HG02943 (cell line): ENCODE measurements around the gene CLMN.
A peak's percentile ranks its signal among the peaks of the same experiment; 100 is the strongest.

Experiments
- ATAC-seq: cut with Tn5 transposase; IDR thresholded peaks from one replicate; pipeline ENCODE4 v1.9.1; 2021; ENCODE audit warnings: mild to moderate bottlenecking, low read depth, moderate library complexity; ENCODE audit not compliant: unreplicated experiment

Gene CLMN

DNA sequence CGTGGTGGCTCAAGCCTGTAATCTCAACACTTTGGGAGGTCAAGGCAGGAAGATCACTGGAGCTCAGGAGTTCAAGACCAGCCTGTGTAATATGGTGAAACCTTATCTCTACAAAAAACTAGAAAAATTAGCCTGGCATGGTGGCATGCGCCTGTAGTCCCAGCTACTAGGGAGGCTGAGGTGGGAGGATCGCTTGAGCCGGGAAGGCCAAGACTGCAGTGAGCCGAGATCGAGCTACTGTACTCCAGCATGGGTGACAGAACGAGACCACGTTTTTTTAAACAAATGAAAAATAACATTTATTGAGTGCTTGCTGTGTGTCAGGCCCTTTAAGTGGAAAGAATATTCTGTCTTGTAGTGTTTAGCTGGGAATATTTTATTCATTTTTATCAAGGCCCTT, 26.6 kb upstream of the CLMN start:
- no peak for ATAC-seq

DNA sequence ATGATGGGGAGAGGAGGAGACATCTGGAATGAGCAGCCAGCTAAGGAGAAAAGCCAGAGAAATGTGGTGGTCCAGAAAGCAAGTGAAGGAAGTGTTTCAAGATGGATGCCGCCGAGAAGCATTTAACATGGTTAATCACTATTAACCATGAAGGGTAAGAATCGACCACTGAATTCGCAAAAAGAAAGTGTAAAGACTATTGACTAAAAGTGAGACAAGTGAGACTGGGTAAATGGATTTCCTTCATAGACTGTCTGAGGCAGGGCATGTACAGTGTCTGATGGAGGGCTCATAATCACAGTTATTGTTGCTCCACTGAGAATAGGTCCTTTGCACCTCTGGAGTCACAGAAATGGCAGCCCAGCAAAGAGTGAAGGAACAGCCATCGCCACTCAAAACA, 25.3 kb upstream of the CLMN start:
- no peak for ATAC-seq

DNA sequence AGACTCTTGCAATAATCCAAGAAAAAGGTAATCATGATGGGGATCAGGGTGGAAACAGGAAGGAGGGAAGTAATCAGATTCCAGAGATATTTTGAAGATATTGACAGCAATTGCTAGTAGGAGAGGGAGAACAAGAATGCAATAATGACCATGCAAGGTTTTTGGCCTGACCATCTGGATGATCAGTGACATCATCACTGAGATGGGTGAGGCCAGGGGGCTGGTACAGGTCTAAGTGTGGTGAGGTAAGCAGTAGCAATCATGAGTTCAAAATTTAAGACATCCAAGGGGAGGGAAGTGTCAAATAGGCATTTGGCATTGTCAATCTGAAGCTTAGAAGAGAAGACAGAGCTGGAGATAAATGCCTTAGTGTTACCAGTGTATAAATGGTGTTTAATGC, 24.8 kb upstream of the CLMN start:
- ATAC-seq = no peak

DNA sequence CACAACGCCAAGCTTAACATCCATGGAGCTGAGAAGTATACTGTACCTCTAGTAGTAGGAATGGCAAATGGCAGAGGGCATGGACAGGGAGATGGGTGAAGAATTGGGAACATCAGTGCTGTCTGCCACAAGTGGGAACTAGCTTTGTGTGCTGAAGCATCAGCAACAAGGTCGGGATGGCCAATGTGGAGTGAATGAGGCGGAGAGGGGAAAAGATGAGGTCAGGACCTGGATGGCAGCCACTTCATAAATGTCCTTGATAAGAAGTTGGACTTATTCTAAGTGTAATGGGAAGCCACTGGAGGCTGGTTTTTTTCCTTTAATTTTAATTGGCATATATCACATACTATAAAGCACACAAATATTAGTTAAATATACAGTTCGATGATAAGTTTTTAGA, 21.9 kb upstream of the CLMN start:
- no peak for ATAC-seq

DNA sequence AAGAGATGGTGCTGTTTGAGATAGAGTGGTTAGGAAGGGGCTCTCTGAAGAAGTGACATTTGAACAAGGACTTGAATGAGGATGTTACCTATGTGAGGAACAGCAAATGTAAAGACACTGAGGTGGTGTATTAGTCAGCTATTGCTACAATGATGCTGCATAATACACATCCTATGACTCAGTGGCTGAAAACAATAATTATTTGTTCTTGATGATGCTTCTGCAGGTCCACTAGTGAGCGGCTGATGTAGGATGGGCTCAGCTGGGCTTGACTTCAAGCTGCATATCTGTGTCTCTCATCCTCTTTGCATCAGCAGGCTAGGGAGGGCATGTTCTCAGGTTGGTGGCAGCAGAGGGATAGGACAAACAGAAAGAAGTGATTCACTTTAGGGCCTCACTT, 21.4 kb upstream of the CLMN start:
- no peak for ATAC-seq

DNA sequence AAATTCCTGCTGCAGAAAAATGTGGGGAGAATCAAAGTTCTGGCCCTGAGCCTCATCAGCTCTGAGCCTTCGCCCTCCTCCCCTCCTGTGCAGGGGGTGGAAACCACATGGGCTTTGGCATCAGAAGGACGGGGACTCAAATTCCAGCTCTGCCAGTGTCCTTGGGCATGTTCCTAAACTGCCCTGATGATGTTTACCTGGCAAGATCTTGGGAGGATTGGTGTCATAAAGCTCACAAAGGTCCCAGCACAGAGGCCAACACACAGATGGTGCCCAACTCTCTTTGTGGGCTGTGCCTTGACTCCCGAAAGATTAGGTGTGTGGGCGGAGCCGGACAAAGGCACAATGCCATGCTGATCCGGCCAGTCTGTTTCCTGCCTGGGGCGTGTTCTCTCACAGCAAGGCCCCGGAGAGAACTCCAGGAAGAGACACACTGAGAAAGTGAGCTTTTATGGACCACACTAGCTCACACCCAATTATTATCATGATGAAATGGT, 20.5 kb upstream of the CLMN start:
- no peak for ATAC-seq

DNA sequence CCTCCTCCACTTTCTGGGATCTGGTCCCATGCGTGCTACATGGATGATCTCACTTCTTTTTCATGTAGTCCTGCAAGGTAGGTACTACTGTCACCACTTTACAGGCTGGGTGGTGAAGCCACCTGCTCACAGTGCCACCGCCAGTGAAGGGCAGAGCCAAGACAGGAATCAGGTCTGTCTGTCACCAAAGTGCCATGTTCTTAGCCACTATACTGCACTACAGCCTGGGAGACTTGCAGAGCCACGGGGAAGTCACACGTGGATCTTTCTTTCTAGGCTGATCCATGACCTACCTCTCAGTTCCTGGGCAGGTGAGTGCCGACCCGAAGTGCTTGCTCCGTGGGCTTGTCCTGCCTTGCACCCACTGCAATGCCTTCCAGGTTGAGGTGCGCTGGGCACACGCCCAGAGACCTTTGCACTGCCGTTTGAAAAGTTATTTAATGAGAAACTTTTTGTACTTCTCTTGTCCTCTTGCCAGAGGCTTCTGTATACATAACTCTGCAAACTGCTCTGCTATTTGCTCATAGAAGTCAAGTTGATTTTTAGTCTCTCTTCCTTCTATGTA, 19.7 kb upstream of the CLMN start:
- ATAC-seq = no peak

DNA sequence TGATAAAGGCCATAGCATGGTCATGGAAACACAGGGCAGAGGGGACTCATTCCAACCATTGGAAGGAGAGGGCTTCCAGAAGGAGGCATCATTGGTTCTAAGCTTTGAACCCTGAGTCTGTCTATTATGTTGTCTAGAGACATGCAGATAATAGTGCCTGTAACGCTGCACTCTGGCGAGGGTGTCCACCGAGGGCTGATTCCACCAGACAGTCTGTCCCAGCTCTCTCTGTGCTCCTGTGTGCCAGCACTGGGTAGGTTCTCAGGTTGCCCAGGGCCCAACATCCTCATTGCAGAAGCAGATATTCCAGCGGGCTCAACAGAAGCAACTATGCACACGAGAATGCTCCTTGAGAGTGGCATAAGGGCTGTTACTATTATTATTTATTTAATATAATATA, 18.7 kb upstream of the CLMN start:
- ATAC-seq = no peak

DNA sequence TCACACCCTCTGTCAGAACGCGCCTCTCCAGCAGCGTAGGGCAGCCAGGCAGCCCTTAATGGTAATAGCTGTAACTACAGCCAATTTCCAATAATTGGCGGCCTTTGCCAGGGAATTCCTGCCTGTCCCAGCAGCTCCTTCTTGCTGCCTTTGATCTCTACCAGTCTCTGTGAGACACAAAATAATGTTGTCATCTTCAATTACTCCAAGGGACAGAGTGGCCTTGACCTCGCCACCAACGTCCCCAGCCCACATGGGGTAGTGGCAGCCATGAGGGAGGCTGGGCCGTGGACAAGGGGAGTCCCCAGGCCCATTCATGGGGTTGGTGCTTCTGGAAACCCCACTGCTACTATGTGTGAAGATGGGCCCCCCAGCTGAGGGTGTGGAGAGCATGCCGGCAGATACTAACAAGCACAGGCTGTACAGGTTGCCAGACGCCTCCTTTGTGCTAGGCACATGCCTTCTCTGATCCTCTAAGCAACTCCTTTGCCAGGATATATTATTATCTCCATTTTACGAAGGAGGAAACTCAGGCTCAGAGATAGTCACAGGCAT, 17.4 kb upstream of the CLMN start:
- ATAC-seq = no peak

DNA sequence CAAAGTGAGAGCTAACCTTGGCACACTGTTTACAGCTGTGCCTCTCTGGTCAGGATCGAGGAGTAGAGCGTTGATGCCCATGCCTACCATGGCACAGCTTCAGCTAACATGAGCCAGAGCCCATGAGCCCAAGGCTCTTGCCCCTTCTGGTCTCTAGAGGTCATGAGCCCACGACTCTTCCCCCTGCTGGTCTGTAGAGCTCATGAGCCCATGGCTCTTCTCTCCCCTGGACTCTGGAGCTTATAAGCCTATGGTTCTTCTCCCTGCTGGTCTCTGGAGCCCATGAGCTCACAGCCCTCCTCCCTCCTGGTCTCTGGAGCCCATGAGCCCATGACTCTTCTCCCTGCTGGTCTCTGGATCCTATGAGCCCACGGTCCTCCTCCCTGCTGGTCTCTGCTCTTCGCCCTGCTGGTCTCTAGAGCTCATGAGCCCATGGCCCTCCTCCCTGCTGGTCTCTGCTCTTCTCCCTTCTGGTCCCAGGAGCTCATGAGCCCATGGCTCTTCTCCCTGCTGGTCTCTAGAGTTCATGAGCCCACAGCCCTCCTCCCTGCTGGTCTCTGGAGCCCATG, 16.6 kb upstream of the CLMN start:
- no peak for ATAC-seq

DNA sequence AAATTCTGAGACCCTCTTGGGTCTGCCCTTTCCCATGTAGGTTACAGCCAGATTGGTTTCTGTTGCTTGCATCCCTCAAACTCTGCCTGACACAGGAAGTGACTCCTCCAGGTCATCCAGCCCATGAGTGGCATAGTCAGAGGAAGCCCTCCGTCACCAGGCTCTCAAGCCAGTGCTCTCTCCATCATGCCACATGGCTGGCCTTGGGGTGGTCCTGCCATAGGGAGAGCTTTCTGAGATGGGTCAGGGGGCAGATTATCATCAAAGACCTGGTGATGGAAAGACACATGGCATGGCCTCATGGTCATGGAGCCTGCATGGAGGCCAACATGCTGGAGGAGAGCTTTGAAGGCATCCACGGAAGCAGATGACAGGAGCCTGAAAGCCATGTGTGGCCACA, 15.4 kb upstream of the CLMN start:
- ATAC-seq = no peak

DNA sequence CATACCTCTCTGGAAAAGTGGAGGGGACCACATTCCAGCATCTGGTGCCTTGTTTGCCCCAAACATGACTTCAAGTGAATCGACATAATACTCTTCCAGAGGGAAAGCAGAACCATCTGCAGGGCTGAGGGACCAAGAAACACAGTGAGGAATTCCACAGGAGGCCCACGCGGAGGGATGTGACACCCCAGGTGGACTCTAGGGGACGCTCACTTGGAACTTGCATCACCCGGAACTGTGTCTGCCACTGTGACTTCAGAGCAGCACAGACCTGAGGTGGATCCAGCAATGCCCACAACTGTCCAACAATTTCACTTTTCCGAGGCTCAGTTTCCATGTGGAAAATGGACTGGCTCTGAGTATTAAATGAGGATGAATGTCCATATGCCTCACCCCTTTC, 14.3 kb upstream of the CLMN start:
- no peak for ATAC-seq

DNA sequence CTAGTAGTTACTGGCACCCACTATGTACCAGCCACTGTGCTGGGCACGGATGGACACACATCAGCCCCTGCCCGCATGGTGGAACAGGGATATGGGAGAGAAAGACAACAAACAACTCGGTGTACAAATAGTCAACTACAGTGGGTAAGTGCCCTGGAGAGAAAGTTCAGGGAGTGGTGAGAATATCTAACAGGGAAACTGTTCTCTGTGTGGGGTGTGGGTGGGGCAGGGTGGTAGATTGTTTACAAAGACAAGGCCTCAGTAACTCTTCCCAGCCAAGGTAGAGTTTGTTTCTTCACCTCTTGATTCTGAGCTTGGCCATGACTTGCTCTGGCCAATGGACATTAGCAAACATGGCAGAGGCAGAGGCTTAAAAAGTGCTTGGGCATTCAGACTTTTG, 12.9 kb upstream of the CLMN start:
- no peak for ATAC-seq

DNA sequence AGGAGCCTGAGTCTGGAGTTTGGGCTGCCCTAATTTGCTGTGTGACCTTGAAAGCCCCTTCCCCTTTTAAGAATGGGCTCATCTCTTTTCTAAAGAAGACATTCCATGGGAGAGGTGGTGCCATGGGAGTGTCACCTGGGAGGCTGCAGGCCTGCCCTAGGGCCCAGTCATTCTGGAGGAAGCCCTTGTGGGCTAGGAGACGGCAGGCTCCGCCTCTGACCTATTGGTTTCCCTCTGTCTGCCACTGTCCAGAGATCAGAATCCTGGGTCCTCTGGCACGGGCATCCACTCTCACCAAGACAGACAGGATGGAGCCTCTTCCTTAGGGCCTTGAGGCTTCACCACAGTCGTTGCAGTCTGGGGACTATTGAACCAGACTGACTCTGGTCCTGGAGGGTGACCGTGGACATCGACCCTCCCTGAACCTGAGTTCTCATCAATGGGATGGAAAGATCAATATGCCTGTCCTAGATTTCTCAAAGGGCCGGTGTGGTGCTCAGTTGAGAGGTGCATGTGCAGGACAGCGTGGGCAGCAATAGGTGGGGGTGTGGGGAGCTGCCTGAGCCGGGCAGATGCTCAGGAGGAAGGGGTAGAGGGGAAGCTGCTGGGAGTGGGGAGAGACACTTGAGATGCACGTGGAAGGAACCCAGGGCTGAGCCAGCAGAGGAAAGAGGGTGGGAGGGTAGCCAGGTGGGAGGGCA, 12.2 kb upstream of the CLMN start:
- no peak for ATAC-seq

DNA sequence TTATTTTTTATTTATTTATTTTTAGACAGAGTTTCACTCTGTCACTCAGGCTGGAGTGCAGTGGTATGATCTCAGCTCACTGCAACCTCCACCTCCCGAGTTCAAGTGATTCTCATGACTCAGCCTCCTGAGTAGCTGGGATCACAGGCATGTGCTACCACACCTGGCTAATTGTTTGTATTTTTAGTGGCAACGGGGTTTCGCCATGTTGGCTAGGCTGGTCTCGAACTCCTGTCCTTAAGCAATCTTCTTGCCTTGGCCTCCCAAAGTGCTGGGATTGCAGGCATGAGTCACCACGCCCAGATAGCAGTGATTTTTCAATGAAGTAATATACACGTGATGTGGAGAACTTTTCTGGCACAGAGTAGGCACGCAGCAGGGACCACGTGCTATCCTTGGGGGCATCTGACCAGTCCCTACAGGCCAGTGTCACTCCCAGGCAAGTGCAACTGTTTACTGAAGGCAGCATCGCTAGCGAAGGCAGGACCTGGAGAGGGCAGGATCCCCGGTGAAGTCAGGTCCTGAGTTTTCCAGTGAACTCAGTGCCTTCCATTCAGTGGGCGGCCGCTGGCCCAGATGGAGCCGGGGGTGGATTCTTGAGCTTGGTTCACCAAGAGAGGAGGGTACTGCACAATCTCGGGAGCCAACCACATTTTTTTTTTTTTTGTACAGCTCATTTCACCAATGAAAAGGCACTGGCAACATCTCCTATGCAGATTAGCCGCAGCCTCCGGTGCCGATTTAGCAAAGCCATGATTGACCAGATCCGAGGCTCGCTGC, 11.1 kb upstream of the CLMN start:
- no peak for ATAC-seq

DNA sequence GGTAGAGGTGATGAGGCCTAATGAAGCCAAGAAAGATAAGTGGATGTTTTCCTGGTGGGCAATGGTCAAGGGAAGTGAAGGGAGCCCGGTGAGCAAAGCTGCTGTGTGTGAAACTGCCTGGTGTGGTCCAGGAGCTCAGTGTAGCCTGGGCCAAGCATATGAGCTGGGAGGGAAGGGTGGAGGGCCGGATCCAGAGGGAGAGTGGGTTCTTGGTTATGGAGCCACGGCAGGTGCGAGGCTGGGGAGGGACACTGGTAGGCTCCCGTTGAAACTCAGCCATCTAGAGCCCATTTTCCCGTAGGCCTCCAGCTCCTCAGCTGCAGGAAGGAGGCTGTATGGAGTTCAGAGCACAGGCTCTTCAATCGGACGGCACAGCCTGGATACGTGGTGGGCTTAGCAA, 10.2 kb upstream of the CLMN start:
- ATAC-seq = no peak

DNA sequence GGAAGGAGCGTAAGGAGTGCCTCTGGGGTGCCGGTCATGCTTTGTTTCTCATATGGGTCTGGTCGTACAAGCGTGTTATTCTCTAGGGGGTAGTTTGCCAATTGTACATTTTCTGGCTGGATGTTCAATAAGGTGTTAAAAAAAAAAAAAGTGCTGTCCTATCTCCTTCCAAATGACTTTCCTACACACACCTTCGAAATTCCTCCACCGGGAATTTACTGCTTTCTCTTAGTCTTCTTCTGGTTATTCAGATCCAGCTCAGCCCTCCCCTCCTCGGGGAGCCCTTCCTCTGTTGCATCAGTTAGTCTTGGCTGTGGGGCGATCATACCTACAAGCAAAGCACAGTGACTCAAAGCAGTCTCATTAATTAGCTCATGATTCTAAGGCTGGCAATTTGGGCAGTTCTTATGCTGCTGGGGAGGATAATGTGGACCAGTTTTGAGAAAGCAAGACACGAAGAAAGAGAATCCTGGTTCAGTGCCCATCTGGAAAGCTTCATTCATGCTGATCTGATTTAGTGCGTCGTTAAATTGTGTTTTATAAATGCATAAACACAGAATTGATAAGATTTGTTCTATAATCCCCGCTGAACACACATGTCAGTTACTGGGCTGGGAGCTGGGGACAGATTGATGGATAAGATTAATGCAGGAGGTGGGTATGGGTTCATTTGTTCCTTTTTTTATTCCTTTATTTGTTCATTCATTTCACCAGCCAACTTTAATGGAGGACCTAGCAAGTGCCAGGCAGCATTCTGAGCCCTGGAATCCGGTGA, 9.2 kb upstream of the CLMN start:
- no peak for ATAC-seq

DNA sequence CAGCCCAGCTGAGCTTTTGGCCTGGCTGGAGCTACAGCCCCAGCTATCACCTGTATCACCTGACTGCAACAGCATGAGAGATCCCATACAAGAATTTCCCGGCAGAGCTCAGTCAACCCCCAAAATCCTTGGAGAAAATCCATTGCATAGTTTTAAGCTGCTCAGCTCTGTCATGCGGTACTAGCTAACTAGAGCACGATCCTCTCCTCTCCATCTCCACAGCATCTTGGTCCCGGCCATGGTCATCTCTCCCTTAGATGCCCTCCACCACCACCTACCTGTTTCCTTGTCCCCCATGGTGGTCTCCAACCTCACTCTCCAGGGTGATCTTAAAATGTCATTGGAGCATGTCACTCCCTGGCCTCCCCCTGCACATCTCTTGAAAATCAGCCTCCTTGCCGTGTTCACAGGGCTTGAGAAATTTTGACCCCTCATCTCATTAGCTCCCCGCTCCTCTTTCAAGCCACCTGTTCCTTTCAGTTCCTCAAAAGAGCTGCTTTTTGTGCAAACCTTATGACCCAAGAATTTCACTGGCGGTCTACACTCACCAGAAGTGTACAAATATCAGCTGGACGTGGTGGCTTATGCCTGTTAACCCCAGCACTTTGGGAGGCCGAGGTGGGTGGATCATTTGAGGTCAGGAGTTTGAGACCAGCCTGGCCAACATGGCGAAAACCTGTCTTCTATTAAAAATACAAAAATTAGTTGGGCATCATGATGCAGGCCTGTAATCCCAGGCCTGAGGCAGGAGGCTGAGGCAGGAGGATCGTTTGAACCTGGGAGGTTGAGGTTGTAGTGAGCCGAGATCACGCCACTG, 8.1 kb upstream of the CLMN start:
- ATAC-seq = peak; percentile 94

DNA sequence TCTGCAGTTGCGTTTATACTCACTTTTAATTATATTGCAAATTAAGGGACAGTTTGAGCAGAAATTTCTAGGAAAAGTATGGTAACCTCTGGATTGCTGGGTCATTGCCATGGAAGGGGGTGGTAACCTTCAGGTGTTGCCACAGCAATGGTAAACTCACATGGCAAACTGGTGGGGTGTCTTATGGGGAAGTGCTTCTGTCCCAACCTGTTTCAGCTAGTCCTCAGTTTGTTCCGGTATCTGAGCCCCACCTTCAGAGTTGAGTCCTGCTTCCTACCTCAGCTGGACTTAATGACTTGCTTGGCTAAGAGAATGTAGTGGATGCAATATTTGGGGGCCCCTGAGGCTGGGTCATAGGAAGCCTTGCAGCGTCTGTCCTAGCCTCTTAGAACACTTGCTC, 7.3 kb upstream of the CLMN start:
- no peak for ATAC-seq

DNA sequence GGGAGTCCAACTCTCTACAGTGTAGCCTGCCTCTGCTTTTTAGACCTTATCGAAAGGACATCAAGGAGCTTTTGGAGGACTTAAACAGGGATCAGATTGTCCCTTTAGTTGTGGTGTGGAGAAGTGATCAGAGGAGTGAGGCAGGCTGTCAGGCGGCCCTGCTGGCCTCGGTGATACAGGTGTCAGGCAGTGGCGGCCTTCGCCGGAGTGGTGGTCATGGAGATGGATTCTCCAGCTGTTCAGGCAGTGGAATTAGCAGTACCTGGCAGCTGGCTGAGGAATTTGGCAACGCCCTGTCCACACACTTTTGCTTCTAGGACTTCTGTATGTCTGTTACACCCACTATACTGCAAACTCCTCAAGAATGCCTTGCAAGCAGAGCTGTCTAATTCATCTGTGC, 4.2 kb upstream of the CLMN start:
- ATAC-seq = no peak
